Parathyroid adenoma (tissue), 2 donors: ENCODE results near the gene FSTL5.

Experiments used
- H2AFZ ChIP-seq: fragments of 300-600 bp; sonication (generic); one replicate; pipeline ENCODE4 v1.7.0; 2017; ENCODE audit warnings: antibody characterized with exemption, mild to moderate bottlenecking
- H3K27ac ChIP-seq: fragments of 300-600 bp; sonication (generic); one replicate; pipeline ENCODE4 v1.7.0; 2017
- H3K27me3 ChIP-seq: fragments of 300-600 bp; sonication (generic); one replicate; pipeline ENCODE4 v1.7.0; 2017; ENCODE audit warnings: low read length; ENCODE audit not compliant: control insufficient read depth, insufficient read depth
- H3K36me3 ChIP-seq: fragments of 300-600 bp; sonication (generic); one replicate; pipeline ENCODE4 v1.7.0; 2017; ENCODE audit warnings: low read length; ENCODE audit not compliant: control insufficient read depth, insufficient read depth
- H3K4me1 ChIP-seq: fragments of 300-600 bp; sonication (generic); one replicate; pipeline ENCODE4 v1.7.0; 2017; ENCODE audit warnings: control low read depth
- H3K4me2 ChIP-seq: fragments of 300-600 bp; sonication (generic); one replicate; pipeline ENCODE4 v1.7.0; 2017; ENCODE audit warnings: low read length
- H3K4me3 ChIP-seq: fragments of 300-600 bp; sonication (generic); one replicate; pipeline ENCODE4 v1.7.0; 2017; ENCODE audit warnings: low read depth, low read length
- H3K79me2 ChIP-seq: fragments of 300-600 bp; sonication (generic); one replicate; pipeline ENCODE4 v1.7.0; 2017; ENCODE audit warnings: control low read depth
- H3K9ac ChIP-seq: fragments of 300-600 bp; sonication (generic); one replicate; pipeline ENCODE4 v1.7.0; 2017; ENCODE audit warnings: mild to moderate bottlenecking
- H3K9me3 ChIP-seq: fragments of 300-600 bp; sonication (generic); one replicate; pipeline ENCODE4 v1.7.0; 2017; ENCODE audit warnings: low read length; ENCODE audit not compliant: control insufficient read depth
- TF ChIP-seq, protein P1 (sequence below): fragments of 300-600 bp; sonication (generic); IDR thresholded peaks from one replicate; pipeline ENCODE4 v1.7.0; 2017; ENCODE audit warnings: antibody characterized with exemption, mild to moderate bottlenecking
- donor health status: primary hyperparathyroidism.

Gene FSTL5

GRCh38 chr4:161463436-161463835 is 700.4 kb downstream of the FSTL5 start:
- no peaks in the 10 kb centered on the region for H3K36me3 ChIP-seq
- no peak overlapping the region for H2AFZ ChIP-seq
- H3K79me2 ChIP-seq = no peaks in the 10 kb centered on the region
- H3K9me3 ChIP-seq = no peaks in the 10 kb centered on the region
- no peak overlapping the region for H3K27ac ChIP-seq
- no peak overlapping the region for H3K9ac ChIP-seq
- TF ChIP-seq, protein P1, sequence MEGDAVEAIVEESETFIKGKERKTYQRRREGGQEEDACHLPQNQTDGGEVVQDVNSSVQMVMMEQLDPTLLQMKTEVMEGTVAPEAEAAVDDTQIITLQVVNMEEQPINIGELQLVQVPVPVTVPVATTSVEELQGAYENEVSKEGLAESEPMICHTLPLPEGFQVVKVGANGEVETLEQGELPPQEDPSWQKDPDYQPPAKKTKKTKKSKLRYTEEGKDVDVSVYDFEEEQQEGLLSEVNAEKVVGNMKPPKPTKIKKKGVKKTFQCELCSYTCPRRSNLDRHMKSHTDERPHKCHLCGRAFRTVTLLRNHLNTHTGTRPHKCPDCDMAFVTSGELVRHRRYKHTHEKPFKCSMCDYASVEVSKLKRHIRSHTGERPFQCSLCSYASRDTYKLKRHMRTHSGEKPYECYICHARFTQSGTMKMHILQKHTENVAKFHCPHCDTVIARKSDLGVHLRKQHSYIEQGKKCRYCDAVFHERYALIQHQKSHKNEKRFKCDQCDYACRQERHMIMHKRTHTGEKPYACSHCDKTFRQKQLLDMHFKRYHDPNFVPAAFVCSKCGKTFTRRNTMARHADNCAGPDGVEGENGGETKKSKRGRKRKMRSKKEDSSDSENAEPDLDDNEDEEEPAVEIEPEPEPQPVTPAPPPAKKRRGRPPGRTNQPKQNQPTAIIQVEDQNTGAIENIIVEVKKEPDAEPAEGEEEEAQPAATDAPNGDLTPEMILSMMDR = no peak
- no peak overlapping the region for H3K4me3 ChIP-seq
- H3K27me3 ChIP-seq = no peaks in the 10 kb centered on the region
- H3K4me2 ChIP-seq = no peak overlapping the region
- H3K4me1 ChIP-seq = no peaks in the 10 kb centered on the region

- Histone ChIP-seq H3K4me2 (no peak overlapping the region), H3K4me3 (no peak overlapping the region), H3K4me1 (no peaks in the 10 kb centered on the region), H3K36me3 (no peaks in the 10 kb centered on the region), H3K27me3 (no peaks in the 10 kb centered on the region), H3K9me3 (no peaks in the 10 kb centered on the region), H3K9ac (no peak overlapping the region), H3K79me2 (no peaks in the 10 kb centered on the region), H2AFZ (no peak overlapping the region), H3K27ac (no peak overlapping the region)
- TF ChIP-seq, protein P1 = no peak
Measured at GRCh38 chr4:161457906-161458305, 705.9 kb downstream of the FSTL5 start.

- Histone ChIP-seq H3K79me2 (no peaks in the 10 kb centered on the region), H3K4me1 (no peaks in the 10 kb centered on the region), H3K9ac (no peak overlapping the region), H3K27ac (no peak overlapping the region), H3K36me3 (no peaks in the 10 kb centered on the region), H3K27me3 (no peaks in the 10 kb centered on the region), H3K4me2 (no peak overlapping the region), H3K4me3 (no peak overlapping the region), H3K9me3 (no peaks in the 10 kb centered on the region), H2AFZ (no peak overlapping the region)
- TF ChIP-seq, protein P1 = no peak
Measured at GRCh38 chr4:161457311-161457710, 706.5 kb downstream of the FSTL5 start.

DNA sequence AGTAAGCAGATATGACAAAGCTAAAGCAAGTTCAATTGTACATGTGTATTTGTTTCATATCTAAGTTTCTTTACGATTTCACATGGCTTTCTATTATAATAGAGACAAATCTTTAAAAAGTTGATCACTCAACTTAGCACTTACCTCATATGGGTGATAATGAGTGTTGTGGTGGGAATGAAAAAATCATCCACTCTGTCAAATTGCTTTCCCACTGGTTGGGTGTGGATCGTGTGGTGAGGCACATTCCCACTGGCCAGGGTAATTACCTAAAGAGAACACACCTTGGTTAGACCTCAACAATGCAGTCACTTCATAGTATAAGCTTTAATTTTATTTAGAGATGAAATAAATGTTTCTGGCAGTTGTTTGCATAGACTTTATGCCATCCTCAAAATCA is 708.9 kb downstream of the FSTL5 start:
- no peaks in the 10 kb centered on the region for H3K27me3 ChIP-seq

More for the DNA sequence above, 708.9 kb downstream of the FSTL5 start:
- Histone ChIP-seq H3K27ac (no peak overlapping the region), H3K9ac (no peak overlapping the region), H2AFZ (no peak overlapping the region), H3K79me2 (no peaks in the 10 kb centered on the region), H3K4me1 (no peaks in the 10 kb centered on the region), H3K4me2 (no peak overlapping the region), H3K36me3 (no peaks in the 10 kb centered on the region), H3K9me3 (no peaks in the 10 kb centered on the region), H3K4me3 (no peak overlapping the region)
- TF ChIP-seq, protein P1 = no peak
